Right lobe of liver (tissue), 4 donors: Measurements from ENCODE around the gene SLC6A7.

Experiments
- POLR2A ChIP-seq: fragments of 450-650 bp; IDR thresholded peaks from one replicate; pipeline ENCODE4 v1.6.1; 2017; ENCODE audit warnings: antibody characterized with exemption, mild to moderate bottlenecking
- TF ChIP-seq, protein P1 (sequence below), 4 donors: fragments of 200-600 bp in 3 of 4; fragments of 450-650 bp in 1 of 4; IDR thresholded peaks; one replicate each; pipeline versions ENCODE4 v1.5.1 to v1.8.0; 2016 to 2022; ENCODE audit warnings: antibody characterized with exemption in 4 of 4, mild to moderate bottlenecking in 2 of 4
- donor health status: DM: no; HTN: no; CAD: no.
- donor health status: DM: no; HTN: no; CAD: no.
- donor health status: DM: no; HTN: yes; CAD: no.

DNA sequence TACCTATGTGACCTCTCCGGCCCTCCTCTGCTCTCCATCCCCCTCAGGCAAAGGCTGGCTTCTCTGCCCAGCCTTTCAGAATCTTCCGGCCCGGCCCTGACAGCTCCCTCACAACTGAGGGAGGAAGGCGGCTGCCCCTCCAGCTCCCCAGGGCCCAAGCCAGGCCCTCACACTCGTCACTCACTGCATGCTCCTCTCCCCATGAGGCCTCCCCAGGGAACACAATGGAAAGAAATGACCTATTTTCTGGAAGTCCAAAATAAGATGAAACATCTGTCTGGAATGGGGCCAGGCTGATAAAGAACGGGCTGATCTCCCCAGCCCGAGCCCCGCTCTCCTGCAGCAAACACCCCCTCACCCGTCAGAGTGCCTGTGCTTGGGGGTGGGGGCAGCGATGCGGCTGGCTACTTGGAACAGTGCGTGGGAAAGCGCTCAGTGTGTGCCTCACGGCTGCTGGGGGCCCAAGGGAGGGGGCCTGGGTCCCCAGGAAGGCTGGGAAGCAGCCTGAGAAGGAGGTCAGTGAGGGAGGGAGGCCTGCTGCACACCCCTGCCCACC is 45.5 kb upstream of the SLC6A7 start:
- TF ChIP-seq, protein P1, sequence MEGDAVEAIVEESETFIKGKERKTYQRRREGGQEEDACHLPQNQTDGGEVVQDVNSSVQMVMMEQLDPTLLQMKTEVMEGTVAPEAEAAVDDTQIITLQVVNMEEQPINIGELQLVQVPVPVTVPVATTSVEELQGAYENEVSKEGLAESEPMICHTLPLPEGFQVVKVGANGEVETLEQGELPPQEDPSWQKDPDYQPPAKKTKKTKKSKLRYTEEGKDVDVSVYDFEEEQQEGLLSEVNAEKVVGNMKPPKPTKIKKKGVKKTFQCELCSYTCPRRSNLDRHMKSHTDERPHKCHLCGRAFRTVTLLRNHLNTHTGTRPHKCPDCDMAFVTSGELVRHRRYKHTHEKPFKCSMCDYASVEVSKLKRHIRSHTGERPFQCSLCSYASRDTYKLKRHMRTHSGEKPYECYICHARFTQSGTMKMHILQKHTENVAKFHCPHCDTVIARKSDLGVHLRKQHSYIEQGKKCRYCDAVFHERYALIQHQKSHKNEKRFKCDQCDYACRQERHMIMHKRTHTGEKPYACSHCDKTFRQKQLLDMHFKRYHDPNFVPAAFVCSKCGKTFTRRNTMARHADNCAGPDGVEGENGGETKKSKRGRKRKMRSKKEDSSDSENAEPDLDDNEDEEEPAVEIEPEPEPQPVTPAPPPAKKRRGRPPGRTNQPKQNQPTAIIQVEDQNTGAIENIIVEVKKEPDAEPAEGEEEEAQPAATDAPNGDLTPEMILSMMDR (IDR thresholded peaks at IDR 0.05), result no peak
- no peak for TF ChIP-seq POLR2A
